Measurements from ENCODE around the gene SPACA4.

DNA sequence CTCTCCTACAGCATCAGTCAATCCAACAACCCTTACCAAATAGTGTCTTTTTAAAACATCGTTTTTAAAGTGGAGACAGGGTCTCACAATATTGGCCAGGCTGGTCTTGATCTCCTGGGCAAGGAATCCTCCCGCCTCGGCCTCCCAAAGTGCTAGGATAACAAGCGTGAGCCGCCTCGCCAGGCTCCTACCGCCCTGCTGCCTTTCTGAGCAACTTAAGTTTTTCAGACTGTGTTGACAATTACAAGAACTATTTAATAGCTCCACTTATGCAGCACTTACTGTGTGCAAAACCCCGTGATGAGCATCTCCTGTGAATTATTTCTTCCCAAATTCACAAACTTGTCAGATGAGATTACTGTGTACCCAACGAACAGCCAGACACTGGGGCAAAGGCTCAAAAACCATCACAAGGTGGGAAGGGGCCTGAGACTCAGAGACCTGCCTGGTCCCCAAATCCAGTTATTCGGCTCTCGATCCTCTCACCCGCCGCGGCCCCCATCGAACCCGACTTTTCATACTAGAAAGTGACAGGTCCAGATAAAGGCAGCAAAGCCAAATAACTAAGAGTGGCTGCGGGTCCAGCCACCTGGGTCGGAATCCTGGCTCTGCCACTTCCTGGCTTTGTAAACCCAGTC lies 11.9 kb downstream of the SPACA4 start:
- TF ChIP-seq CTCF (IDR thresholded peaks at IDR 0.05), result no peak
- TF ChIP-seq ESRRA (IDR thresholded peaks at IDR 0.05; ENCODE audit: borderline replicate concordance, low read length), result no peak
- no peak for TF ChIP-seq RAD21 (conservative IDR thresholded peaks at IDR 0.05 in 1 of 2, IDR thresholded peaks at IDR 0.05 in 1 of 2)
- no peak for TF ChIP-seq CHD2 (IDR thresholded peaks at IDR 0.05; ENCODE audit: low read length, partially characterized antibody)

All from A549 (cell line).